Cerebellar cortex (tissue), 1 donor: ENCODE data around the gene CCL23.
"Not testable (repeated sequence)": the region's sequence is repeated elsewhere in the genome, so short reads cannot be mapped to it uniquely, and the experiment has no call there.

Experiments used
- DNase-seq: peaks from one replicate; pipeline ENCODE4 v3.0.0-alpha.2; 2015; ENCODE audit warnings: low spot score

The CCL23 gene

GRCh38 chr17:36017799-36018198 is at the start of gene CCL23:
Gene CCL23, minus strand, starts transcription at chr17:36017972. Its CDS starts 75 bp downstream, at chr17:36017897.
- no peak for DNase-seq

GRCh38 chr17:36066365-36066985 is 48.7 kb upstream of the CCL23 start:
- no peak for DNase-seq

- no peak for DNase-seq
Observed at GRCh38 chr17:36063786-36064541, 46.2 kb upstream of the CCL23 start, which contains the start of gene CCL18. Gene CCL18, plus strand, starts transcription at chr17:36064272. Its CDS starts 71 bp downstream, at chr17:36064343.

- no peak for DNase-seq
Observed at GRCh38 chr17:36060816-36061215, 43.0 kb upstream of the CCL23 start.

GRCh38 chr17:36059406-36059805 is 41.6 kb upstream of the CCL23 start:
- DNase-seq = no peak

- DNase-seq = no peak
Observed at GRCh38 chr17:36057911-36058310, 40.1 kb upstream of the CCL23 start.

- no peak for DNase-seq
Observed at GRCh38 chr17:36055921-36056520, 38.2 kb upstream of the CCL23 start.

GRCh38 chr17:36055171-36055570 is 37.4 kb upstream of the CCL23 start:
- no peak for DNase-seq

GRCh38 chr17:36049643-36050042 is 31.9 kb upstream of the CCL23 start:
- DNase-seq = no peak

- no peak for DNase-seq
Observed at GRCh38 chr17:36048066-36048465, 30.3 kb upstream of the CCL23 start.

GRCh38 chr17:36036235-36036634 is 18.5 kb upstream of the CCL23 start:
- DNase-seq = no peak

GRCh38 chr17:36034127-36034526 is 16.4 kb upstream of the CCL23 start:
- DNase-seq = no peak

- DNase-seq = no peak
Observed at GRCh38 chr17:36030956-36031355, 13.2 kb upstream of the CCL23 start.

- no peak for DNase-seq
Observed at GRCh38 chr17:36027761-36028160, 10.0 kb upstream of the CCL23 start.

GRCh38 chr17:36024106-36024869 is 6.5 kb upstream of the CCL23 start:
- no peak for DNase-seq

- no peak for DNase-seq
Observed at GRCh38 chr17:36019423-36019822, 1.7 kb upstream of the CCL23 start.

GRCh38 chr17:36016555-36016954 is 1.2 kb downstream of the CCL23 start:
- no peak for DNase-seq

- not testable (repeated sequence) for DNase-seq
Observed at GRCh38 chr17:36015895-36016294, 1.9 kb downstream of the CCL23 start.

GRCh38 chr17:36014946-36015345 is 2.8 kb downstream of the CCL23 start:
- DNase-seq = no peak

GRCh38 chr17:36011201-36011600 is 6.6 kb downstream of the CCL23 start:
- no peak for DNase-seq

- DNase-seq = peak; percentile 35
Observed at GRCh38 chr17:36008998-36009665, 8.6 kb downstream of the CCL23 start.

- DNase-seq = no peak
Observed at GRCh38 chr17:36004594-36005108, 13.1 kb downstream of the CCL23 start.
